A549 (cell line): ENCODE data around the gene GPR153.

Source experiments
- CEBPB ChIP-seq, 2 experiments: fragments of >200 bp in 1 of 2; sonication (Bioruptor Twin) in 1 of 2; formaldehyde crosslinking in 1 of 2; IDR thresholded peaks; 2 replicates each; pipeline ENCODE4 v1.6.1; 2012 to 2016
- CTCF ChIP-seq: fragments of >200 bp; sonication (Bioruptor Twin); formaldehyde crosslinking; IDR thresholded peaks from 3 replicates; pipeline ENCODE4 v1.5.1; 2016
- NFE2L2 ChIP-seq: fragments of 150-350 bp; conservative IDR thresholded peaks from 2 replicates; pipeline ENCODE4 v1.6.1; 2014; ENCODE audit warnings: low read length
- RCOR1 ChIP-seq: fragments of 150-350 bp; IDR thresholded peaks from 2 replicates; pipeline ENCODE4 v1.6.1; 2014; ENCODE audit warnings: antibody characterized with exemption, low read length, low read depth
- REST ChIP-seq: fragments of 200-600 bp; sonication (generic); IDR thresholded peaks from 2 replicates; pipeline ENCODE4 v1.6.1; 2016; ENCODE audit warnings: antibody characterized with exemption, mild to moderate bottlenecking, moderate library complexity
- RFX5 ChIP-seq: fragments of 450-650 bp; IDR thresholded peaks from 2 replicates; pipeline ENCODE4 v1.7.1; 2014; ENCODE audit warnings: antibody characterized with exemption, mild to moderate bottlenecking, moderate library complexity
- USF2 ChIP-seq: fragments of 450-650 bp; IDR thresholded peaks from 2 replicates; pipeline ENCODE4 v1.6.1; 2014; ENCODE audit warnings: antibody characterized with exemption

GRCh38 chr1:6288665-6289064, 27.8 kb upstream of the GPR153 start:
- TF ChIP-seq CTCF: no peak
- no peak for TF ChIP-seq REST
- no peak for TF ChIP-seq USF2
- TF ChIP-seq RFX5: no peak
- TF ChIP-seq RCOR1: no peak
- no peak for TF ChIP-seq NFE2L2
- TF ChIP-seq CEBPB (IDR thresholded peaks at IDR 0.05): no peak
